ENCODE data around the gene SLITRK5. TPM values are rescaled to one million over a fixed set of nuclear protein-coding genes. Genes with fewer than 3 reads are reported as not detected.

SLITRK5 gene
- total and polyA plus RNA-seq, 9 of the 15 experiments (the other 6 are each of a cell fraction or from before 2014, with no cell fraction given), result under 0.01 TPM; not detected in 8

- TF ChIP-seq CUX1 (CRISPR knock-in tag; IDR thresholded peaks at IDR 0.05) (peak; percentile 83), BRCA1 (IDR thresholded peaks at IDR 0.05) (0 out of 2 replicates have a peak, but pooled peaks have one; percentile 14), BRCA1 (CRISPR knock-in tag; IDR thresholded peaks at IDR 0.05) (no peak), ZNF507 (tag; conservative IDR thresholded peaks at IDR 0.05) (no peak)
- intact Hi-C loops (cut with micrococcal nuclease), result no loop called here
- Histone ChIP-seq H3K27me3 (ENCODE audit: control insufficient read depth in 2 of 2, insufficient read depth in 2 of 2, low read length in 2 of 2) (no peaks in the 10 kb centered on the region), H3K4me2 (ENCODE audit: insufficient read depth, low read length) (no peak overlapping the region), H4K20me1 (replicated peaks; ENCODE audit: control insufficient read depth, insufficient read depth, low read length) (no peaks in the 10 kb centered on the region), H3K36me3 (ENCODE audit: control insufficient read depth, insufficient read depth, low read length) (no peaks in the 10 kb centered on the region), H3K9me1 (ENCODE audit: control insufficient read depth, insufficient read depth, low read length) (no peaks in the 10 kb centered on the region), H3K79me2 (ENCODE audit: control insufficient read depth, insufficient read depth, low read length) (no peaks in the 10 kb centered on the region), H3K9ac (ENCODE audit: insufficient read depth in 1 of 2, low read depth in 2 of 2, low read length in 2 of 2) (no peak overlapping the region), H3K9me3 (replicated peaks; ENCODE audit: control insufficient read depth, insufficient read depth, low read depth, low read length) (no peaks in the 10 kb centered on the region), H2AFZ (ENCODE audit: low read depth, low read length) (no peak overlapping the region), H3K4me3 (no peak overlapping the region), H3K27ac (ENCODE audit: extremely low read depth, low read depth, low read length) (no peak overlapping the region), H3K4me1 (replicated peaks in 1 of 2; ENCODE audit: control insufficient read depth in 2 of 2, insufficient read depth in 2 of 2, low read length in 2 of 2) (no peaks in the 10 kb centered on the region)
- peak in 2 of 4 experiments; percentile 1 to 9 for DNase-seq (ENCODE audit: extremely low read depth in 1 of 4, low spot score in 3 of 4)
- no TSS peak for BruUV-seq (replicated peaks)
- no peak for ATAC-seq
- ChIA-PET CTCF (ENCODE audit: low intra/inter-chr PET ratio) (no interaction called here), POLR2A (no interaction called here)
- in situ Hi-C loops (cut with MboI), result no loop called here
- FAIRE-seq, result no peak
- WGBS (ENCODE audit: insufficient coverage, low coverage, missing lambda C conversion rate), result 4% methylated on average over 3 of the region's 3 CpGs
Measured at GRCh38 chr13:87669379-87669978, 1.7 kb upstream of the SLITRK5 start.
